ENCODE measurements around the gene GLO1. TPM values are rescaled to one million over a fixed set of nuclear protein-coding genes. Genes with fewer than 3 reads are reported as not detected.

Gene GLO1
- polyA plus RNA-seq, 1 of the 3 experiments (the other 2 are of a cell fraction), result 47.1 TPM

DNA sequence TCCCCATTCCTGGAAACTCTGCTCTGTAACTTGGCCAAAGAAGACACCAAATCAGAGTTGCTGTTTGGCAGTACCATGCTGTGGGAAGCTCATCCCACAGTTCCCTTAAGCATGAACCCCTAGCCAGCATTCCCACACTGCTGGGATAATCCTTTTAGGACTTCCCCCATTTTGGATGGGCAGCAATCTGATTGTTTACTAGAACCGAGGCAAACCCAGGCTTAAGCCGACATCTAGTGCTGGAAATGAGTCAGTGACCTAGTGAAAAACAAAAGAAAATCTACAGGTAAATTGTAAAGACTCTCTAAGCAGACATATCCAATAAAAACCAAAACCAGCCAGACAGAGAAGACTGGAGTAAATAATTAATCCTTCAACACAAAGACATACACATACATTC, 17.4 kb upstream of the GLO1 start:
- H3K79me2 ChIP-seq (ENCODE audit: insufficient read depth), result no peaks in the 10 kb centered on the region
- CTCF ChIA-PET, result no interaction called here
- H3K36me3 ChIP-seq (replicated peaks in 1 of 2; ENCODE audit: control insufficient read depth in 1 of 2, insufficient read depth in 2 of 2, low read length in 1 of 2), result no peaks in the 10 kb centered on the region
- TF ChIP-seq, protein P1, sequence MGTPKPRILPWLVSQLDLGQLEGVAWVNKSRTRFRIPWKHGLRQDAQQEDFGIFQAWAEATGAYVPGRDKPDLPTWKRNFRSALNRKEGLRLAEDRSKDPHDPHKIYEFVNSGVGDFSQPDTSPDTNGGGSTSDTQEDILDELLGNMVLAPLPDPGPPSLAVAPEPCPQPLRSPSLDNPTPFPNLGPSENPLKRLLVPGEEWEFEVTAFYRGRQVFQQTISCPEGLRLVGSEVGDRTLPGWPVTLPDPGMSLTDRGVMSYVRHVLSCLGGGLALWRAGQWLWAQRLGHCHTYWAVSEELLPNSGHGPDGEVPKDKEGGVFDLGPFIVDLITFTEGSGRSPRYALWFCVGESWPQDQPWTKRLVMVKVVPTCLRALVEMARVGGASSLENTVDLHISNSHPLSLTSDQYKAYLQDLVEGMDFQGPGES (IDR thresholded peaks at IDR 0.05; ENCODE audit: low read depth, low read length), result no peak
- TF ChIP-seq EP300 (IDR thresholded peaks at IDR 0.05; ENCODE audit: borderline replicate concordance in 1 of 2, low read depth in 1 of 2, low read length in 1 of 2) (no peak), GABPA (IDR thresholded peaks at IDR 0.05; ENCODE audit: low read depth) (no peak), MEF2A (IDR thresholded peaks at IDR 0.05; ENCODE audit: borderline replicate concordance, low read depth) (no peak), JUND (IDR thresholded peaks at IDR 0.05) (no peak), RAD21 (IDR thresholded peaks at IDR 0.05; ENCODE audit: low read length) (peak; percentile 23; the same call in 1 of the 2 replicates), RCOR1 (IDR thresholded peaks at IDR 0.05; ENCODE audit: low read length) (no peak), SIN3A (IDR thresholded peaks at IDR 0.05; ENCODE audit: borderline replicate concordance, low read depth, low read length) (no peak), POLR2AphosphoS5 (IDR thresholded peaks at IDR 0.05; ENCODE audit: low read depth, low read length) (no peak), SMC3 (IDR thresholded peaks at IDR 0.05; ENCODE audit: low read depth, low read length) (no peak), NFIC (IDR thresholded peaks at IDR 0.05; ENCODE audit: borderline replicate concordance) (no peak), NRF1 (IDR thresholded peaks at IDR 0.05; ENCODE audit: low read depth, low read length) (no peak), TCF12 (IDR thresholded peaks at IDR 0.05) (no peak), MXI1 (IDR thresholded peaks at IDR 0.05; ENCODE audit: low read depth, low read length) (no peak)
- TF ChIP-seq, protein P2, sequence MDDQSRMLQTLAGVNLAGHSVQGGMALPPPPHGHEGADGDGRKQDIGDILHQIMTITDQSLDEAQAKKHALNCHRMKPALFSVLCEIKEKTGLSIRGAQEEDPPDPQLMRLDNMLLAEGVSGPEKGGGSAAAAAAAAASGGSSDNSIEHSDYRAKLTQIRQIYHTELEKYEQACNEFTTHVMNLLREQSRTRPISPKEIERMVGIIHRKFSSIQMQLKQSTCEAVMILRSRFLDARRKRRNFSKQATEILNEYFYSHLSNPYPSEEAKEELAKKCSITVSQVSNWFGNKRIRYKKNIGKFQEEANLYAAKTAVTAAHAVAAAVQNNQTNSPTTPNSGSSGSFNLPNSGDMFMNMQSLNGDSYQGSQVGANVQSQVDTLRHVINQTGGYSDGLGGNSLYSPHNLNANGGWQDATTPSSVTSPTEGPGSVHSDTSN (IDR thresholded peaks at IDR 0.05), result no peak
- TF ChIP-seq, protein P3, sequence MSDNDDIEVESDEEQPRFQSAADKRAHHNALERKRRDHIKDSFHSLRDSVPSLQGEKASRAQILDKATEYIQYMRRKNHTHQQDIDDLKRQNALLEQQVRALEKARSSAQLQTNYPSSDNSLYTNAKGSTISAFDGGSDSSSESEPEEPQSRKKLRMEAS (IDR thresholded peaks at IDR 0.05; ENCODE audit: low read depth), result no peak
- TF ChIP-seq, protein P4, sequence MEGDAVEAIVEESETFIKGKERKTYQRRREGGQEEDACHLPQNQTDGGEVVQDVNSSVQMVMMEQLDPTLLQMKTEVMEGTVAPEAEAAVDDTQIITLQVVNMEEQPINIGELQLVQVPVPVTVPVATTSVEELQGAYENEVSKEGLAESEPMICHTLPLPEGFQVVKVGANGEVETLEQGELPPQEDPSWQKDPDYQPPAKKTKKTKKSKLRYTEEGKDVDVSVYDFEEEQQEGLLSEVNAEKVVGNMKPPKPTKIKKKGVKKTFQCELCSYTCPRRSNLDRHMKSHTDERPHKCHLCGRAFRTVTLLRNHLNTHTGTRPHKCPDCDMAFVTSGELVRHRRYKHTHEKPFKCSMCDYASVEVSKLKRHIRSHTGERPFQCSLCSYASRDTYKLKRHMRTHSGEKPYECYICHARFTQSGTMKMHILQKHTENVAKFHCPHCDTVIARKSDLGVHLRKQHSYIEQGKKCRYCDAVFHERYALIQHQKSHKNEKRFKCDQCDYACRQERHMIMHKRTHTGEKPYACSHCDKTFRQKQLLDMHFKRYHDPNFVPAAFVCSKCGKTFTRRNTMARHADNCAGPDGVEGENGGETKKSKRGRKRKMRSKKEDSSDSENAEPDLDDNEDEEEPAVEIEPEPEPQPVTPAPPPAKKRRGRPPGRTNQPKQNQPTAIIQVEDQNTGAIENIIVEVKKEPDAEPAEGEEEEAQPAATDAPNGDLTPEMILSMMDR (IDR thresholded peaks at IDR 0.05), result peak; percentile 15; the same call in 1 of the 2 replicates
- TF ChIP-seq, protein P5, sequence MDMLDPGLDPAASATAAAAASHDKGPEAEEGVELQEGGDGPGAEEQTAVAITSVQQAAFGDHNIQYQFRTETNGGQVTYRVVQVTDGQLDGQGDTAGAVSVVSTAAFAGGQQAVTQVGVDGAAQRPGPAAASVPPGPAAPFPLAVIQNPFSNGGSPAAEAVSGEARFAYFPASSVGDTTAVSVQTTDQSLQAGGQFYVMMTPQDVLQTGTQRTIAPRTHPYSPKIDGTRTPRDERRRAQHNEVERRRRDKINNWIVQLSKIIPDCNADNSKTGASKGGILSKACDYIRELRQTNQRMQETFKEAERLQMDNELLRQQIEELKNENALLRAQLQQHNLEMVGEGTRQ (IDR thresholded peaks at IDR 0.05; ENCODE audit: borderline replicate concordance, low read depth, low read length), result no peak
- POLR2A ChIA-PET, result no interaction called here
- no peaks in the 10 kb centered on the region for H3K27me3 ChIP-seq (ENCODE audit: insufficient read depth)
- DNase-seq, result no peak
- no peak overlapping the region for H2AFZ ChIP-seq (ENCODE audit: low read depth)
- no peak overlapping the region for H3K4me2 ChIP-seq
- no peaks in the 10 kb centered on the region for H3F3A ChIP-seq (replicated peaks; ENCODE audit: insufficient read depth)
- 13% methylated on average over 2 of the region's 2 CpGs for WGBS (ENCODE audit: low lambda C conversion rate)
- H3K4me3 ChIP-seq (ENCODE audit: low read depth in 2 of 2, low read length in 1 of 2), result no peak overlapping the region
- H3K9ac ChIP-seq, result no peak overlapping the region
- H3K9me3 ChIP-seq, result no peaks in the 10 kb centered on the region
- no peak overlapping the region for H3K27ac ChIP-seq (ENCODE audit: low read depth in 2 of 2, low read length in 1 of 2)
- H4K20me1 ChIP-seq (ENCODE audit: insufficient read depth), result no peaks in the 10 kb centered on the region
- no peaks in the 10 kb centered on the region for H3K9me2 ChIP-seq
- no peaks in the 10 kb centered on the region; a peak in 1 of 4 replicates for H3K4me1 ChIP-seq (ENCODE audit: control insufficient read depth in 1 of 2, insufficient read depth in 2 of 2, low read depth in 1 of 2, low read length in 1 of 2)
